DND-41 (cell line): ENCODE data around the gene TBC1D22B.
"Not testable (repeated sequence)": the region's sequence is repeated elsewhere in the genome, so short reads cannot be mapped to it uniquely, and the experiment has no call there.

ENCODE experiments used
- CTCF ChIP-seq: IDR thresholded peaks from 2 replicates; pipeline ENCODE4 v1.5.1; 2012; ENCODE audit warnings: borderline replicate concordance, low read length, moderate library complexity, mild to moderate bottlenecking; ENCODE audit not compliant: poor library complexity, severe bottlenecking; ENCODE audit errors: extremely low read depth
- EZH2 ChIP-seq: IDR thresholded peaks from 3 replicates; pipeline ENCODE4 v1.6.1; 2012; ENCODE audit warnings: borderline replicate concordance, low read depth, mild to moderate bottlenecking, moderate library complexity, low read length, inconsistent platforms; ENCODE audit not compliant: severe bottlenecking

GRCh38 chr6:37345804-37346203, 88.2 kb downstream of the TBC1D22B start:
- not testable (repeated sequence) for TF ChIP-seq CTCF, EZH2
